ENCODE data around the gene CD72.

The CD72 gene

DNA sequence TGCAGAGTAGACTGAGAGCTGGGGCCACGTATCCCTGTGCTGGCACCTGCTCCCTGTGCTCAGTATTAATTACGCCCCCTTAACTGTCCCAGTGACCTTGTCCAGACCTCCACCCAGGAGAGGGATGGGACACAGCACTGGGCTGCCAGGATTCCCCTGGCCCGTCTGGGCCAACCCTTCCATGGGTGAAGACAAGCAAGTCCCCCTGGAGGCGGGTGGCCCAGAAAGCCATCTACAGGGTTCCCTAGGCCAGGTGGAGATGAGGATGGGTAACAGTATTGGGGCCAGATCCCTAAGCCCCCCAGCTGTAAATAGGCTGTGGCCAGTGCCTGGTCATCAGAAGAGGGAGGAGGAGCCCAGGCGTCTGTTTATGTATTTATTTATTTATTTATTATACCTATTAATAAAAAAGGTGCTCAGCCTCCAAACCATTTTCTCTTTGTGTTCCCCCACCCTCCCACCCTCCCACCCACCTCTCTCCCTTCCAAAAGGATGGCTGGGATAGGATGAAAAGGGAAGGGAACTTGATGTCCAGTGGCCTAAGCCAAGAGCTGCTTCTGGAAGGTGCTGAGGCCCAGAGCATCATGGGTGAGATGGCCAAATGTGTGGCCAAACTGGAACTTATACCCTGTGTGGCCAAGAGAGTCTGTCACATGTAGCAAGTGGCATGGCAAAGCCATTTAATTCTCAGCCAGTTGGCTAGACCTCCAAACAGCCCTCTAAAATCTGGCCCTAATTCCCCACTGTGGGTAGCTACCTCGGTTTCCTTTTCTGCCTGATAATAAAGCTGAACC, 56.5 kb downstream of the CD72 start:
- H3K36me3 Mint-ChIP-seq (ENCODE audit: low read depth) = peaks cover 22% of the 10 kb centered on the region
- no peaks in the 10 kb centered on the region for H3K9me3 Mint-ChIP-seq
- H3K27ac Mint-ChIP-seq = no peak overlapping the region
- H3K27me3 Mint-ChIP-seq (ENCODE audit: low read depth) = peaks cover 4% of the 10 kb centered on the region
- H3K4me3 Mint-ChIP-seq = no peak overlapping the region
- TF ChIP-seq, protein P1, sequence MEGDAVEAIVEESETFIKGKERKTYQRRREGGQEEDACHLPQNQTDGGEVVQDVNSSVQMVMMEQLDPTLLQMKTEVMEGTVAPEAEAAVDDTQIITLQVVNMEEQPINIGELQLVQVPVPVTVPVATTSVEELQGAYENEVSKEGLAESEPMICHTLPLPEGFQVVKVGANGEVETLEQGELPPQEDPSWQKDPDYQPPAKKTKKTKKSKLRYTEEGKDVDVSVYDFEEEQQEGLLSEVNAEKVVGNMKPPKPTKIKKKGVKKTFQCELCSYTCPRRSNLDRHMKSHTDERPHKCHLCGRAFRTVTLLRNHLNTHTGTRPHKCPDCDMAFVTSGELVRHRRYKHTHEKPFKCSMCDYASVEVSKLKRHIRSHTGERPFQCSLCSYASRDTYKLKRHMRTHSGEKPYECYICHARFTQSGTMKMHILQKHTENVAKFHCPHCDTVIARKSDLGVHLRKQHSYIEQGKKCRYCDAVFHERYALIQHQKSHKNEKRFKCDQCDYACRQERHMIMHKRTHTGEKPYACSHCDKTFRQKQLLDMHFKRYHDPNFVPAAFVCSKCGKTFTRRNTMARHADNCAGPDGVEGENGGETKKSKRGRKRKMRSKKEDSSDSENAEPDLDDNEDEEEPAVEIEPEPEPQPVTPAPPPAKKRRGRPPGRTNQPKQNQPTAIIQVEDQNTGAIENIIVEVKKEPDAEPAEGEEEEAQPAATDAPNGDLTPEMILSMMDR (IDR thresholded peaks at IDR 0.05; ENCODE audit: unreplicated experiment in 3 of 3) = no peak
- H3K4me1 Mint-ChIP-seq = peaks cover 32% of the 10 kb centered on the region

DNA sequence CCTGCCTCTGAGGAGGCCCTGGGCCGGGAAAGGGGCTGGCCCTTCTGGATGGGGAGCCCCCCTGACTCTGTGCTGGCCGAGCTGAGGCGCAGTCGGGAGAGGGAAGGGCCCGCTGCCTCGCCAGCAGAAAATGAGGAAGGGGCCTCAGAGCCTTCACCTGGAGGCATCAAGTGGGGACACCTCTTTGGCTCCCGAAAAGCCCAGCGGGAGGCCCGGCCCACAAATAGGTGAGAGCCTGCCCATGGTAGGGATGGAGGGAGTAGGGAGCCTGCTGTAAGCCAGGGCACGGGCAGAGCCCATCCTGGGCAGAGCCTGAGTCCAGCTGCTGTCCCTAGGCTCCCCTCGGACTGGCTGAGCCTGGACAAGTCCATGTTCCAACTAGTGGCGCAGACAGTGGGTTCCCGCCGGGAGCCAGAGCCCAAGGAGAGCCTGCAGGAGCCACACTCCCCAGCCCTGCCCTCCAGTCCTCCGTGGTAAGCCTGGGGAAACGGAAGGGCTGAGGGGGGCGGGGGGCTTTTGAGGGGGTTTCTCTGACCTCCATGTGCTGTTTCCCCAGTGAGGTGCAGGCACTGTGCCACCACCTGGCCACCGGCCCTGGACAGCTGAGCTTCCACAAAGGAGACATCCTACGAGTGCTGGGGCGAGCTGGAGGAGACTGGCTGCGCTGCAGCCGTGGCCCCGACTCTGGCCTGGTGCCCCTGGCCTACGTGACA, 57.4 kb downstream of the CD72 start:
- TF ChIP-seq, protein P1 (IDR thresholded peaks at IDR 0.05; ENCODE audit: unreplicated experiment in 3 of 3) = no peak
- Mint-ChIP-seq H3K27ac (no peak overlapping the region), H3K4me3 (no peak overlapping the region), H3K4me1 (peaks cover 23% of the 10 kb centered on the region), H3K9me3 (no peaks in the 10 kb centered on the region), H3K27me3 (ENCODE audit: low read depth) (peaks cover 4% of the 10 kb centered on the region), H3K36me3 (ENCODE audit: low read depth) (peaks cover 25% of the 10 kb centered on the region)

All from nephron (organoid).